Transverse colon (tissue), 4 donors: ENCODE data around the gene CNOT4. TPM values are rescaled to one million over a fixed set of nuclear protein-coding genes. Genes with fewer than 3 reads are reported as not detected.
"Not testable (repeated sequence)": the region's sequence is repeated elsewhere in the genome, so short reads cannot be mapped to it uniquely, and the experiment has no call there.

Source experiments
- DNase-seq: peaks from one replicate; pipeline ENCODE4 v3.0.0-alpha.2; 2019
- H3K27ac ChIP-seq, 4 donors: fragments of 200-600 bp; sonication (generic); 2 replicates each; pipeline ENCODE4 v1.5.1; 2016 to 2018; ENCODE audit warnings: inconsistent platforms in 4 of 4
- H3K27me3 ChIP-seq: fragments of 200-600 bp; sonication (generic); 2 replicates; pipeline ENCODE4 v1.5.1; 2017; ENCODE audit warnings: inconsistent platforms
- H3K36me3 ChIP-seq, 4 donors: fragments of 200-600 bp; sonication (generic); 2 replicates each; pipeline ENCODE4 v1.5.1; 2017 to 2019; ENCODE audit warnings: inconsistent platforms in 4 of 4
- H3K4me1 ChIP-seq, 4 donors: fragments of 200-600 bp; sonication (generic); 2 replicates each; pipeline ENCODE4 v1.5.1; 2017 to 2020; ENCODE audit warnings: inconsistent platforms in 4 of 4
- H3K4me3 ChIP-seq, 4 donors: fragments of 200-600 bp; sonication (generic); 1 replicate in 1 of 4; 2 replicates in 3 of 4; pipeline versions ENCODE4 v1.5.1 to v1.6.1; 2017 to 2019; ENCODE audit warnings: inconsistent platforms in 4 of 4
- H3K9me3 ChIP-seq, 2 donors: fragments of 200-600 bp; sonication (generic); 2 replicates each; pipeline ENCODE4 v1.5.1; 2017 to 2019; ENCODE audit warnings: inconsistent platforms in 2 of 2
- CTCF ChIP-seq, 5 experiments: fragments of 200-600 bp in 3 of 5; fragments of 450-650 bp in 2 of 5; sonication (generic) in 3 of 5; IDR thresholded peaks; 1 replicate in 2 of 5; 2 replicates in 3 of 5; pipeline ENCODE4 v1.5.1; 2016 to 2017; ENCODE audit warnings: antibody characterized with exemption in 5 of 5, inconsistent platforms in 3 of 5, mild to moderate bottlenecking in 2 of 5, moderate library complexity in 1 of 5
- EP300 ChIP-seq: sonication (generic); formaldehyde crosslinking; IDR thresholded peaks from one replicate; pipeline ENCODE4 v1.6.1; 2017; ENCODE audit warnings: antibody characterized with exemption, low read depth
- POLR2A ChIP-seq: fragments of 450-650 bp; IDR thresholded peaks from one replicate; pipeline ENCODE4 v1.6.1; 2016; ENCODE audit warnings: antibody characterized with exemption, mild to moderate bottlenecking, moderate library complexity
- POLR2AphosphoS5 ChIP-seq, 3 donors: sonication (generic); formaldehyde crosslinking; IDR thresholded peaks; one replicate each; pipeline ENCODE4 v1.6.1; 2016; ENCODE audit warnings: antibody characterized with exemption in 3 of 3
- WGBS, 2 donors: methylation state at CpG; one replicate each; pipeline ENCODE4 v1.1.5; 2018; ENCODE audit warnings: low coverage in 1 of 2; 5-methylcytosine and 5-hydroxymethylcytosine counted together
- in situ Hi-C, 4 donors: fragments of 200-750 bp; cut with MboI; loops; one replicate each; pipeline versions ENCODE4 v1.15.0 to v1.15.1; 2017; ENCODE audit warnings: low sequenced_read_pairs in 3 of 4, low pct_ligation_motif_present in 1 of 4, low pct_unique_long_range_greater_than_20kb in 1 of 4
- intact Hi-C: fragments of 100-400 bp; cut with DNase I; formaldehyde crosslinking; loops from one replicate; pipeline ENCODE4 v1.15.1; 2023; ENCODE audit warnings: low total_unique reads
- total RNA-seq, 4 donors: library from RNA; depleted of rRNA; stranded (reverse); fragments of >200 nt; gene quantifications; one replicate each; pipeline ENCODE4 v1.1.0, GENCODE V29; 2016

CNOT4 gene
- total RNA-seq, 4 donors from 2014 or later: 18.4 to 82.2 (median 29.9) TPM

- H3K27ac ChIP-seq: no peak overlapping the region
- H3K27me3 ChIP-seq: no peaks in the 10 kb centered on the region
- no peaks in the 10 kb centered on the region for H3K9me3 ChIP-seq
- H3K36me3 ChIP-seq: no peaks in the 10 kb centered on the region
- in situ Hi-C loops (no loop called here), intact Hi-C loops (no loop called here)
- no peak overlapping the region for H3K4me3 ChIP-seq
- TF ChIP-seq CTCF (IDR thresholded peaks at IDR 0.05) (no peak), POLR2AphosphoS5 (IDR thresholded peaks at IDR 0.05) (no peak), POLR2A (no peak), EP300 (no peak)
- no peak for DNase-seq
- H3K4me1 ChIP-seq: peaks cover 0 to 28% (median 14%) of the 10 kb centered on the region in 4 donors
These were observed 60.5 kb downstream of the CNOT4 start for GRCh38 chr7:135449436-135449835.

- DNase-seq: no peak
- H3K4me3 ChIP-seq: no peak overlapping the region
- no peak overlapping the region for H3K27ac ChIP-seq
- intact Hi-C loops: no loop called here
- 56 to 66% methylated on average over 1 of the region's 1 CpG for WGBS, 2 donors
- H3K4me1 ChIP-seq: peaks cover 0 to 28% (median 14%) of the 10 kb centered on the region in 4 donors
- in situ Hi-C loops: no loop called here
- H3K9me3 ChIP-seq: no peaks in the 10 kb centered on the region
- no peaks in the 10 kb centered on the region for H3K27me3 ChIP-seq
- H3K36me3 ChIP-seq: no peaks in the 10 kb centered on the region
- TF ChIP-seq CTCF (IDR thresholded peaks at IDR 0.05) (no peak), POLR2AphosphoS5 (IDR thresholded peaks at IDR 0.05) (no peak), EP300 (no peak)
These were observed 61.1 kb downstream of the CNOT4 start for GRCh38 chr7:135448753-135449152.

DNA sequence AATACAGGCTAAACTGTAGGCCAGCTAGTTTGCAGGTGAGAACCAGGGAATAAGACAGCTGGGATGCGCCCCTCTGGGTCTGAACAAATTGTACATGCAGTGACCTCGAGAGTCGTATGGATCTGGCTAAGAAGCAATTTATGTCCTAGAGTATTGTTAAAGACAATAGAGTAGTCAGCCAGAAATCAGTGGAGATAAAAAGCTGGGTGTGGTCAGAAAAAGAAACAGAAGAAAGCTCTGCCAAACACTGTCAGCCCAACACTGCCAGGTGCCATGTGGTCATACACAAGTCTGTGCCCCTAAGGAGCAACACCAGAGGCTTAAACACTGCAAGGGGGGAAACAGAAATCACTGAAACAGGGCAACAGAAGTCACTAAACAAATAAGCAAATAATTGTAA, 62.2 kb downstream of the CNOT4 start:
- in situ Hi-C loops (no loop called here), intact Hi-C loops (no loop called here)
- Histone ChIP-seq H3K4me3 (no peak overlapping the region), H3K27me3 (no peaks in the 10 kb centered on the region), H3K27ac (no peak overlapping the region), H3K4me1 (peaks cover 0 to 28% (median 14%) of the 10 kb centered on the region in 4 donors), H3K9me3 (no peaks in the 10 kb centered on the region), H3K36me3 (no peaks in the 10 kb centered on the region)
- no peak for DNase-seq
- TF ChIP-seq CTCF (IDR thresholded peaks at IDR 0.05) (no peak), EP300 (no peak), POLR2AphosphoS5 (IDR thresholded peaks at IDR 0.05) (no peak), POLR2A (no peak)
- 60 to 100% methylated on average over 3 of the region's 3 CpGs for WGBS, 2 donors

GRCh38 chr7:135445690-135446089, 64.2 kb downstream of the CNOT4 start:
- Histone ChIP-seq H3K9me3 (no peaks in the 10 kb centered on the region), H3K4me3 (no peak overlapping the region), H3K27me3 (no peaks in the 10 kb centered on the region), H3K36me3 (no peaks in the 10 kb centered on the region), H3K4me1 (peaks cover 0 to 28% (median 14%) of the 10 kb centered on the region in 4 donors), H3K27ac (no peak overlapping the region)
- in situ Hi-C loops (no loop called here), intact Hi-C loops (no loop called here)
- no peak for TF ChIP-seq CTCF (IDR thresholded peaks at IDR 0.05)
- no peak for TF ChIP-seq EP300
- TF ChIP-seq POLR2A: no peak
- no peak for TF ChIP-seq POLR2AphosphoS5 (IDR thresholded peaks at IDR 0.05)
- no peak for DNase-seq

- H3K36me3 ChIP-seq, H3K27ac ChIP-seq, intact Hi-C loops, H3K9me3 ChIP-seq, H3K27me3 ChIP-seq, in situ Hi-C loops, H3K4me3 ChIP-seq, DNase-seq: not testable (repeated sequence)
- peaks cover 0 to 28% (median 14%) of the 10 kb centered on the region in 4 donors for H3K4me1 ChIP-seq
- WGBS, 2 donors: 83 to 89% methylated on average over 2 of the region's 2 CpGs
These were observed 64.6 kb downstream of the CNOT4 start for GRCh38 chr7:135445266-135445665.
